Activated T-helper 9 cell treated with anti-CD3 and anti-CD28 coated beads, Interleukin-2, amount 50 U/mL, for 16 hours (primary cell): Measurements from ENCODE around the gene TSEN15.

Experiments
- DNase-seq: peaks from one replicate; pipeline ENCODE4 v3.0.0-alpha.2; 2020; ENCODE audit warnings: low read depth

TSEN15 gene

GRCh38 chr1:184101571-184101970 is 50.0 kb downstream of the TSEN15 start:
- DNase-seq: no peak

GRCh38 chr1:184110272-184111204 is 59.0 kb downstream of the TSEN15 start:
- no peak for DNase-seq

GRCh38 chr1:184112176-184112948 is 60.8 kb downstream of the TSEN15 start:
- no peak for DNase-seq

GRCh38 chr1:184113251-184113650 is 61.7 kb downstream of the TSEN15 start:
- no peak for DNase-seq

GRCh38 chr1:184114818-184115398 is 63.4 kb downstream of the TSEN15 start:
- DNase-seq: no peak

GRCh38 chr1:184116287-184116686 is 64.8 kb downstream of the TSEN15 start:
- no peak for DNase-seq

GRCh38 chr1:184118046-184118445 is 66.5 kb downstream of the TSEN15 start:
- DNase-seq: no peak
